HG03108 (cell line): ENCODE results near the gene KREMEN1.

Experiments used
- ATAC-seq: cut with Tn5 transposase; IDR thresholded peaks from one replicate; pipeline ENCODE4 v1.9.1; 2021; ENCODE audit warnings: moderate library complexity; ENCODE audit not compliant: unreplicated experiment

KREMEN1 gene

DNA sequence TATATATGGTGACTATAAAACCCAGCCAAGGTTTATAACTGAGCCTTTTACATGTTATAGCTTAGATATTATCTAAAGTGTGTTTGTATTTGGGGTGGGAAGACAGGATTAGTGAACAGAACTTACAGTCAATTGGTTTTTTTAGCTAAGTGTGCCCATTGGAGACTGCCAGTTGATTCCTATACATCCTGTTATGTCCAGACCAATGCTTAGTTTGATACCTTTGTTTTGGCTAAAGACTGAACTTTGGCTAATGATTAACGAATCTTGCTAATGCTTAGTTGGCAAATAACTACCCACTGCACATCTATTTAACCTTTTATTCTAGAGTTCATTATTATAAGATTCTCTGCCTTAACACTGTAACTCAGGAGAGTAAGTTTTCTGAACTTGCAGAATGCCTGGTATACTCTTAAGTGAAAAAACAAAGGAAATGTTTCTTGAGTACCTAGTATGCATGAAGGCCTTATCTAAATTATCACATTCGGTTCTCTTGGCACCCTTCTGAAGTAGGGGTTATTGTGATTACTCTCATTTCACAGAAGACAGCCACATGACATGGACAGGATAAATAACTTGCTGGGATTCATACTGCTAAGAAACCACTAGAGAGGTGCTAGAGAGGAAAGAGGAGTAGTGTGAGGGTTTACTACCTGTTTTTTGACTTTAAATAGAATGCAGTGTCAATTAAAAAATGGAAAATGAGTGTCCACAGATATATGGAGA, 54.0 kb downstream of the KREMEN1 start:
- no peak for ATAC-seq

DNA sequence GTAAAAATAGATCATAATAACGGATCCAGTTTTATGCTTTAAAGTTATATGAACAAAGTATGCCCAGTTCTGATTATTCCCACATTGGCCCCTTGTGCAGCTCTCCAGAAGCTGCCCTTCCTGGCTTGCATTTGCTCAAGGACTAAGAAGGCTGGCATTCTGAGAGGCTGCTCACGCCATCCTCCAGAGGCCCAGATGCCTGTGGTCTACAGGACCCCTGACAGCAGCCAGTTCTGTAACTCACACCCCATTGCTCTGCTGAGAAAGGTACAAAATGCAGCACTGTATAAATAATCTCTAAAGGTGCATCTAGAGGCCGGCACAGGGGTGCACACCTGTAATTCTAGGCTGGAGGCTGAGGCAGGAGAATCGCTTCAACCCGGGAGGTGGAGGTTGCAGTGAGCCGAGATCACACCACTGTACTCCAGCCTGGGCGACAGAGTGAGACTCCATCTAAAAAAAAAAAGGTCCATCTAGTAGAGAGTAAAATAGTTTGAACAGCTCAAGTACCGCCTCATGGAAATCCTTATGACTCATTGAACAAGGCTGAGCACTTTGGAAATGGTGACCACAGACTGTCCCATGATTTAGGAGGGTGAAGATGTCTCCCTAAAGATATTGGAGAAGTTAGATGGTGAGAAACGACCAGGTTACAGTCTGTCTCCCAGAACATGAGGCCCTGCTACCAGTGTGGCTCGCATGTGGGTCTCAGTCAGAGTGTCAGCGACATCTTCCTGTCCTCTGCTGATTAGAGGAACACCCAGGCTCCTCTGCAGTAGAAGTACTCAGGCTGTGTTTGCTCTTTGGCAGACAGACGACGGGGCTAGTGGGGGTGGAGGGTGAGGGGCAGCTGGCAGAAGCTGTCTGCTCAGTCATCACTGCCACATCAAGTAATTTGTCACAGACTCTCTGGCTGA, 56.3 kb downstream of the KREMEN1 start:
- no peak for ATAC-seq

DNA sequence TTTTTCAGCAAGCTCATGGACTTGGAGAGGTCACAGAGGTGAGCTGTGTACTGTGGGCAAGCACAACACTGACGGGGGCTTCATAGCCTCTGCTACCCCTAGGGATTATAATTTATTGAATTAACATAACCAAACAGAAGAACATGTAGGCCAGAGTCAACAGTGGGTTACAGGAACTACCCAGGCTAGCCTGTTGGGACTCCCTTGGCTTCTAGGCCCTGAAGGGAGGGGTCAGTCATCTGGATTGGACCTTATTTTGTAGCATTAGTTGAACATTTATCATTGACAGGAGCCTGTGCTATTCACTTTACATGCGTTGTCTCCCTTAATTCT, 56.9 kb downstream of the KREMEN1 start:
- ATAC-seq: no peak

DNA sequence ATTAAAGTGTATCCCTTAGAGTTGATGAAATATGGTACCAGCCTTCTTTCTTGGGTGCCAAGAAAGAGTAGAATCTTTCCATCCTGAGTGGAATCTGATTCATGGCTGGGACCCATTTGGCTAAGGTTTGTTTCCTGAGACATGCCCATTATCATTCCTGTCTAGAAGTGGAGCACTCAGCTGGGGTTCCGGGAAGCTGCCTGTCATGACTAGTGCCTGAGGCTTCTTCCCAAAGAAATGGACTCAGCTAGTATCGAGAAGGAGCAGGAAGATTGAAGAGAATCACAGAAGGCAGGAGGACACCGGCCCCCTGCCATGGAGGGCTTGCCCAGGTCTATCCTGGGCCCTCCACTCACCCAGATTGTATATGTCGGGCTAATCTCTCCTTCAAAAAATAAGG, 57.6 kb downstream of the KREMEN1 start:
- no peak for ATAC-seq

DNA sequence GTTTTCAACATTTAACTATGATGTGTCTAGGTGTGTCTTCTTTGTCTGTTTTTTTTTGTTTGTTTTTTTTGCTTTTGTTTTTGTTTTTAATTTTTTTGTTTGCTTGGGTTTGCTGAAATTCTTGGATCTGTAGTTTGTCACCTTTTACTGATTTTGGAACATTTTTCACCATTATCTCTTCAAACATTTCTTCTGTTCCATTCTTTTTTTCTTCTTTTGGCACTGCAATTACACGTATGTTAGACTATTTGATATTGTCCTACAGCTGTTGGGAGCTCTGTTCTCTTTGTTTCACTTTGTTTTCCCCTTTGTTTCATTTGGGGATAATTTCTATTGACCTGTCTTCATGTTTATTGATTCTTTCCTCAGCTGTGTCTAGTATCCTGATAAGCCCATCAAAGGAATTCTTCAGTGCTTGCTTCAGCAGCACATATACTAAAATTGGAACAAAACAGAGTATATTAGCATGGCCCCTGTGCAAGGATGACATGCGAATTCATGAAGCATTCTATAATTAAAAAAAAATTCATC, 60.8 kb downstream of the KREMEN1 start:
- ATAC-seq: no peak

DNA sequence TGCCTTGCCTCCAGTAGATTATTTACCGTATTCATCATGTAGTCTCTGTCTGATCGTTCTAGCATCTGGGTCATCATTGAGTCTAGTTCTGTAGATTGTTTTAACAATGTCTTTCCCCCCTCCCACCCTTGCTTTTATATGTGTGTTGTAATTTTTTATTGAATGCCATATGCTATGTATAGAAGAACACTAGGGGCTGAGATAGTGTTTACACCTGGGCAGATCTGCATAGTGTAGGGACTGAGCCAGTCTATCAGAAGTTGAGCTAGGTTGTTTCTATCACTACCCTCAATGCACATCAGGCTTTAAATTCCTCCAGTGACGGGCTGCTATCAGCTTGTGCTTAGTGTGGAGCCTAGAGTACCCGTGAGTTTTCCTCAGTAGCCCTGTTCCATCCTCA, 61.6 kb downstream of the KREMEN1 start:
- ATAC-seq: no peak

DNA sequence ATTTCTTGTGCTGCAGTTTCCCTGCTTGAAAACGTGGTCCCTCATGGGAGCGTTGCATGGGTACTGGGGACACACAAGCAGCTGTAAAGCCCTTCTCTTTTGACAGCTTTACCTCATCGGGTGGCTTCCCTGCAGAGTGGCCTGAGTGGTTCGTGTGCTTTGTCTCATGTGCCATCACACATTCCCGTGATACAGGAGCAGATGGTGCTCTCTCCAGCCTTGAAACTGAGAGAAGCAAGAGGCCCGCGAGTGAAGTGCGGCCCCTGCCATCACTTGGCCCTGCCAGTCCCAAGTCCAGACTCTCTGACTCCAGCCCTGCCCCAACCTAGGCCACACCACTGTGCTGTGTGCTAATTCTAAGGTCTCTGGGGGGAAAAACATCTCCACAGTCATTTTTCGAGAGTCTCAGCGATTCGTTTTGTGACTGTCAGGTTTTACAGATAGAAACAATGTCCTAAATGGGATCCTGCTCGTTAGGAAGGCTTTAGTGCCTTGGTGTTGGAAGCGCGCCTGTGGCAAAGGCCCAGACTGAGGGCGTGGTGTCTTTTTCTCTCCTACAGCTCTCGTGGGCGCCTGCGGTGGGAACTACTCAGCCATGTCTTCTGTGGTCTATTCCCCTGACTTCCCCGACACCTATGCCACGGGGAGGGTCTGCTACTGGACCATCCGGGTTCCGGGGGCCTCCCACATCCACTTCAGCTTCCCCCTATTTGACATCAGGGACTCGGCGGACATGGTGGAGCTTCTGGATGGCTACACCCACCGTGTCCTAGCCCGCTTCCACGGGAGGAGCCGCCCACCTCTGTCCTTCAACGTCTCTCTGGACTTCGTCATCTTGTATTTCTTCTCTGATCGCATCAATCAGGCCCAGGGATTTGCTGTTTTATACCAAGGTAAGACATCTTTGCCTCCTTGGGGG, 64.2 kb downstream of the KREMEN1 start:
- ATAC-seq: no peak

DNA sequence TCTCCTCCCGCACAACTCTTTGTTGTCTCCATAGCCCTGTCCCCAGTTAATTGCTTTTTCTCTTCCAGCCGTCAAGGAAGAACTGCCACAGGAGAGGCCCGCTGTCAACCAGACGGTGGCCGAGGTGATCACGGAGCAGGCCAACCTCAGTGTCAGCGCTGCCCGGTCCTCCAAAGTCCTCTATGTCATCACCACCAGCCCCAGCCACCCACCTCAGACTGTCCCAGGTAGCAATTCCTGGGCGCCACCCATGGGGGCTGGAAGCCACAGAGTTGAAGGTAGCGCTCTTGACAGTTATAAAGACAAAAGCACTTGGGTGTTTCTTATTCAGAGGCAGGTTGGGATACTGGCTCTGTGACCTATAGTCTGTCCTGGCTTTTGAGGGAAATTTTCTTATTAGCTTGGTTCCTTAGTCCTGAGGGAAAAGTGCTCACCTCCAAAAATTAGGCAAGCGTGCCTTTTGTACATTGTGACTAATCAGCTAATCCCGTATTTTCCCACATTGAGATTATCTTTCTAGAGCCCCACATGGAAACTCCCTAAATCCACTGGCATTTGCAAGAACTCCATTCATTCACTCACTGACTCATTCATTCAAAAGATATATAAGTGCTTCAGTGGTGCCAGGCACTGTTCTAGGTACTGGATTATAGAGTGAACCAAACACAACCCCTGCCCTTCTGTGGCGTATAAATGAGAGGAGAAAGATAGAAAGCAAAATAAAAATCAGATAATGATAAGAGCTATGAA, 65.9 kb downstream of the KREMEN1 start:
- ATAC-seq: no peak

DNA sequence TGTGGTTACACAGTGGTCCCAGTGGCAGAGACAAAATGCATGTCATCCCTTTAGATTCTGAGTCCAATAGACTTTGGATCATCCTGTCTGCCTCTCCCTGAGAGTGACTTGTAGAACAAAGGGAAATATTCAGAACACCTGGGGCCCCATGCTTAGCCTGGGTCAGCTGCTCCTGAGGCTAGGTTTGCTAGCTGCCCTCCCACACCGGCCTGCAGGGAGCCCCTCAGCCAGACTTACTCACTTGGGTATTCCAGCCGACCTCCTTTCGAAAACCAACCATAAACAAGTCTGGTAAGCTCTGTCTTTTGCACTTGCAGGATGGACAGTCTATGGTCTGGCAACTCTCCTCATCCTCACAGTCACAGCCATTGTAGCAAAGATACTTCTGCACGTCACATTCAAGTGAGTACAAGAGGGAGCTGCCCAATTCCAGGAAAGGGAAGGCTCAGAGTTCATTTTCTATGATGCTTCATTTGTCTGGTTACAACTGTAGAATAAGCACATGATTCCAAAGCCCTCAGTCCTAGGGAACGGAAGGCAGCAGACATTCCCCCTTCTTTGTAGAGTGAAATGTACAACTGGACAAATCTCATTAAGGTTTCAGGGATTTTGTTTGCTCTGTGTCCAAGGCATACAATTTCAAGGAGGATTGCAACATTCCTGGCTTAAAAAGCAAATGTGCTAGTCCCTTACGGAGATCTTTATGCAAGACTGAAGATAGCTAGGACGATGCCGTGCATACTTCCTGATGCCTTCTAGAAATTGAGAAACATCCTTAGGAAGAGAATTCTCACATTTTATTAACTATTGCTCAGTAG, 67.3 kb downstream of the KREMEN1 start:
- ATAC-seq: no peak

DNA sequence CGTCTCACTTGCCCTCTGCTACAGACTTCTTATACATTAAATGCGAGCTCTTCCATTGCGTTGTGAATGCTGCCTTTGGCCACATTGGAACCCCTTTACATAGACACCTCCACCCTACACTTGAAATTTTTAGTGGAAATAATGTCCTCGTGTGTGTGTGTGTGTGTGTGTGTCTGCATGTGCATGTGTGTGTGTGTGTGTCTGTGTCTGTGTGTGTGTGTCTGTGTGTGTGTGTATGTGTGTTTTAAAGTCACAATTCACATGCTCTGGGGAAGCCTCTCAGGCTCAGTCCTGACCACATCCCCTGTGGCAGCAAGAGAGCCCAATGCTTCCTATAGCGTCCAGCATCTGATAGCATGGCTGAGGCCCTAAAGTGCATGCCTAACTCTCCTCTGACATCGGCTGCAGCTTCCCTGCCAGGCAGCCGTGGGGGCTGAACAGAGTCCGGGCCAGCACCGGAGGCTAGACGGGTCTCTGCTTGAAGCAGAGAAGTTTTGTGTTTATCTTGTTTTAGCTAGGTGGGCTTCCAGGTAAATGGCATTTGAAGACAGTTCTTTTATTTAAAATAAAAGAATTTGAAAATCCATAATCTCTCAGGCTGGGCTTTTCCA, 68.3 kb downstream of the KREMEN1 start:
- no peak for ATAC-seq

DNA sequence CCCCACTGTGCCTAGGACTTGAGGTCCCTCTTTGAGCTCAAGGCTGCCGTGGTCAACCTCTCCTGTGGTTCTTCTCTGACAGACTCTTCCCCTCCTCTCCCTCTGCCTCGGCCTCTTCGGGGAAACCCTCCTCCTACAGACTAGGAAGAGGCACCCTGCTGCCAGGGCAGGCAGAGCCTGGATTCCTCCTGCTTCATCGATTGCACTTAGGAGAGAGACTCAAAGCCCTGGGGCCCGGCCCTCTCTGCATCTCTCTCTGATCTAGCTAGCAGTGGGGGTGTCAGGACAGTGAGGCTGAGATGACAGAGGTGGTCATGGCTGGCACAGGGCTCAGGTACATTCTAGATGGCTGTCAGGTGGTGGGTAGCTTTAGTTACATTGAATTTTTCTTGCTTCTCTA, 69.3 kb downstream of the KREMEN1 start:
- ATAC-seq: no peak

DNA sequence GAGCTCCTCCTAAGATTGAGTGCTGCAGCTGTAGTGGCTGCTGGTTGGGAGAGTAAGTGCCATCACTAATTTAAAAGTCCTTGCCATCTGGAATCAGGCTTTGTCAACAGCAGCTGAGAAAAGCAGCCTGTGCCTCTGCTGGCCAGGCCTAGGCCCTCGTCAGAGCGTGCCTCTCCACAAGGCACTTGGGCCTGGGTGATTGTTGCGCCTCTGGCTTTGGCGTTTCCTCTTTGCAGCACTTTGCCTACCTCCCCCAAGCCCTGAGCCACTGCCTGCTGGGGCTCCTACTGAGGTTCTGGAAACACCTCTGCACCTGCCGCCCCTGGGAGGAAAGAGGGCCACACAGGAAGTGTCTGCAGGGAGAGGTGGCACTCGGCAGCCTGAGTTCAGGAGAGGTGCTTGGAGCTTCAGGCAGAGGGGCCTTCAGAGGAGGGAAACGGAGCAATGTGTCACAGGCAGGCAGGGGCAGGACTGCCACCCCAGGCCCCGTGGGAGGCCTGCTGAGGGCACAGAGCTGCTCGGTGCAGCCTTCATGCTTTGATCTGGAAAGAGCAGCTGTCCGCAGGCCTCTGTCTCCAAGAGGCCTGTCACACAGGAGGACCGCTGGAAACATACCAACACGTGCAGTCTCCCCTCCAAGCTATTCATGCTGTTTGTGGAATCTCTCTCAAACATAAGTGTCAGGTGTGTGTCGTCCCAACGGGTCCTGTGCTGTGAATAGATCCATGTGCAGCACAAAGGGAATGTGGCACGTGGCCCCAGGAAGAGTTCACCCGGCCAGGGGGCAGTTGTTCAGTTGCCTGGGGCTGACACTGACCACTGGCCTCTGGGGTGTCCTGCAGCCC, 71.3 kb downstream of the KREMEN1 start:
- no peak for ATAC-seq

DNA sequence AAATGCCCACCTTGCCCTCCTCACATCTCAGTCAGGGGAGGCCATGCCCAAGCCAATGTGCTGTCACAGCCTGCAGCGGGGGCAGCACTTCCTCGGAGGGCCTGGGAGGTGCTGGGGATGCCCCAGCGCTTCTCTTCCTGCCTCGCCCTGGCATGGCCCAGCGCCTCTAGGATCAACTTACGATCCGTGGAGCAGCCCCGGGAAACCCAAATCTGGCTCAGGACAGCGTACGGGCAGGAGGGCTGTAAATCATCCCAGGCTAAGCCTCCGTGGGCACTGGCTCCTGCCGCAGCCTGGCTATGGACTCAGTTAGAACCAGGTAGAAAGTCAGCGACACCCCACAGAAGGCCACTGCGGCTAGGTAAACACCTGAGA, 71.9 kb downstream of the KREMEN1 start:
- no peak for ATAC-seq

DNA sequence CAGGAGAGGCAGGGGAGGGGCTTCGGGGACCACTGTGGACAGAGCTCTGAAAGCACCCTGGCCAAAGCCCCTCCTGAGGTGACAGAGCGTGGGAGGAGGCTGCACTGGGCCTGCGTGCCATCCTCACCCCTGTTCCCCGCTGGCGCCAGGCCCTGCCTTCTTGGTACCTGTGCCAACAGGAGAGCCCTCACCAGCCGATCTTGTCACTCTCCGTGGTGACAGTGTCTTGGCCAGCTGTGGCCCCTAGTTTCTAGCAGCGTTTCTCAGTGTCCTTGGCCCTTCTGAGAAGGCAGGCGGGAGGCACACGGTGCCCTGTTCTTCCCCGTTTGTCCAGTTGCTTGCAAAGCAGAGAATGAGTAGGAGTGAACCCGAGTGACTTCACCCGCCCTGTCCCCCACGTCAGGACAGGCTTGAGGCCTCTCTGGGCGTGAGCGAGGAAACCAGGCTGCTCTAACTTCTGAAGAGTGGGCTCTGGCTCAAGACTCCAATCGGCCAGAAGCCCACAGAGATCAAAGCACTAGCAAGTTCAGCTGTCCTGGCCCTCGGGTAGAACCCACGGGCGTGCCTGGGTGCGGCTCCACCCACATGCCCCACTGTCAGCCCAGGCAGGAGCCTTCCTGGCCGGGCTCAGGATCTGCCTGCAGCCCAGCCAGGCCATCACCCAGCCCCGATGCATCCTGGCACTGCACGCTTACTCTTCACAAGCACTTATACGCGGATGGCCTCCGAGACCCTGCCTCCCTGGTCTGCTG, 72.7 kb downstream of the KREMEN1 start:
- ATAC-seq: no peak

DNA sequence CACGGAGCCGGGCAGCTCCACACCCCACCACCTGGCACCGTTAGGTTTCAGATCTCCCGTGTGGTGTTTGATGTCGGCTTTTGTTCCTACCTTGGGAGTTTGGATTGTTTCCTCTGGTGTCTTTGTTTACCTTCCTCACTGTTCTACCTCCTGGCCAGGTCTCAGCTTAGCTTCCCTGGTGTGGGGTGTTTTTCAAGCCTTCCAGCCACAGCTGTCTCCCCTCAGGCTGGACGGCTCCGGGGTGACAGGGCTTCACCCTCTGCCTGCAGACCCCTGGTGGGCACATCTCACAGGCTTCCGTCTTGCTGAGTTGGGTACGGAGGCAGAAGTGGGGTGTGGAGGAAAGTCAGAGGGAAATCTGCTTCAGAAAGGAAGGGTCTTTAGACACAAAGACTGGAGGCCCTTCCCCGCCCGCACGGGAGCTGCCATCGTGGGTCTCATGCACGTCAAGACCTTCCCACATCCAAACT, 73.3 kb downstream of the KREMEN1 start:
- no peak for ATAC-seq

DNA sequence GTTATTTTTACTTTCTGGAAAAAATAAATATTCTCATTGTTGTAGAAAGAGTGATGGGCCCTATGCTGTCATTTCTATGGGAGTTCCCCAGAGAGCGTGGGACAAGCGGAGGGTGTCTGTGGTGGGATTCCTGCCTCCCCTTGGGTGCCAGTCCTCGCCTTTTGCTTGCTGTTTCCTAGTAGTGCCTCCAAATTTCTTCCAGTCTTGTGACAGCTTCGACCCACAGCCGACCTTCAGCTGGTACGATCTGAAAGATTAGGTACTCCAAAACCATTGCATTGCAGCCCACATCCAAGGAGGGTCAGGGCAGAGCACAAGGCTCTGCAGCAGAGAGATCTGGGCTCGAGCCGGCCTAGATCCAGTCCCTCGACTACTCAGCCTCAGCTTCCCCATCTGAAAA, 73.9 kb downstream of the KREMEN1 start:
- no peak for ATAC-seq

DNA sequence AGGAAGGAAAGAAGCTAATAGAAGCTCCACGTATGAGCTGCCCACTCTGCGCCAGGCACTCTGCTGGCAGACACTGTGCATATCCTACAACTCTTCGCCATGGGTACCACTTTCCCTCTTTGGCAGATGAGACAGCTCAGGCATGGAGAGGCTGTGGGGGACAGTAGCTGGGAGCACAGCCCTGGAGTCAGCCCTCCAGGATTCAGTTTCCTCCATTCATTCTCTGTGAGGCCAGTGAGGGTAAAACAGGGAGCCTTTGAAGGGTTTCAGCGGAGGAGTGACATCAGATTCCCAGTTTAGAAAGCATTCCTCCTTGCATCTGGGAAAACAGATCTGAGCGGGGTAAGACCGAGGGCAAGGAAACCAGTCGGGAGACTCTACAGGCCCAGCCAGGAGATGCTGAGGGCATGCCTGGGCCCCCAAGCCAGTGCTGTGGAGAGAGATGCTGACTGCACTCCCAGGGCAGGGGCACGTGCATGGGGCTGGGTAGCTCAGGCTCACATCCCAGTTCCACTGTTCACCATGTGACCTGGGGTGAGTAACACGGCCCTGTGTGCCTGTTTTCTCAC, 74.6 kb downstream of the KREMEN1 start:
- ATAC-seq: no peak
